GM19240 (cell line): ENCODE data around the gene ALS2CL.

Experiments used
- DNase-seq: peaks from one replicate; pipeline ENCODE4 v3.0.0; 2011; ENCODE audit warnings: low spot score; ENCODE audit not compliant: insufficient read length

The ALS2CL gene

GRCh38 chr3:46639221-46639620 lies 54.3 kb downstream of the ALS2CL start:
- DNase-seq = no peak

GRCh38 chr3:46634856-46635255 lies 58.6 kb downstream of the ALS2CL start:
- DNase-seq = no peak

GRCh38 chr3:46632792-46633191 lies 60.7 kb downstream of the ALS2CL start:
- DNase-seq = no peak

- DNase-seq = peak; percentile 85
Measured at GRCh38 chr3:46629551-46630517, 63.6 kb downstream of the ALS2CL start.

- DNase-seq = no peak
Measured at GRCh38 chr3:46628901-46629369, 64.5 kb downstream of the ALS2CL start.

DNA sequence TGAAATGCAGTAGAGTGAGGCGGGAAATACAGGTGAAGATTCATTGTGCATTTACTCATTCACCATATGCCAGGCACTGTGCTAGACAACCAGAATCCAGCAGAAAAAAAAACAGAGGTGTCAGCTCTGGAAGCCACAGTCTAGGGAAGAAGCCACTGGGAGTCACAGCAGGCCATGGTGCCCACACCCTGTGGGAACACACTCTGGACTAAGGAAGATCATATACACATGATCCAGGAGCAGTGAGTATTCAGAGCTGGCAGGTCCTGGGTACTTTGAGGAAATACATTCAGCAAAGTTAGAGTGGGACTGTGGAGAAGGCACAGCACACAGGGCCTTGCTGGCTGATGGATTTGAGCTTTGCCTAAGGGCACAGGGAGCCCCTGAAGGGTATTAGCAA lies 66.4 kb downstream of the ALS2CL start:
- no peak for DNase-seq

- DNase-seq = no peak
Measured at GRCh38 chr3:46626039-46626438, 67.4 kb downstream of the ALS2CL start.

DNA sequence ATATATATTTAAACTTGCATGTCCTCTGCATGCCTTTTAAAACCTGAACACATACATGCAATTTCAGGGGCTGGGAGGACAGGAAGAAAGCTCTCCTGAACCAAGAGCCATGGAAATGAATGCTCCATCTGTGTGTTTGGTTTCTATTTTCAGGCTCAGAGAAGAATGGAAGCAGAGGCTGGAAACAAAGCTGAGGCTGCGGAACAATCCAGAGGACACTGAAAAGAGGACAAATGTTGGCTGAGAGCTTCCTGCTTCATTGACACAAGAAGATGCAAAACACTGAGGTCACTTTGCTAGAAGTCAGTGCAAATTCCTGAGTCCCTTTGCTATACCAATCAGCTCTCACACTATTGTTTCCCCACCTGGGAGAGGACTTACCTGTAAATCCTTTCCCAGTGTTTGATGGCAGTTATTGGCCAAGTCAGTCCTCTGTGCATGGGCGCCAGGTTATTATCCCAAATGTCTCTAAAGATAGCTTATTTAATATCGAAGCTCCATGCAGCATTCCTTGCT lies 68.4 kb downstream of the ALS2CL start:
- DNase-seq = no peak

- no peak for DNase-seq
Measured at GRCh38 chr3:46624533-46624932, 68.9 kb downstream of the ALS2CL start.

- no peak for DNase-seq
Measured at GRCh38 chr3:46619845-46620778, 73.4 kb downstream of the ALS2CL start.
